Measurements from ENCODE around the gene DGKA. TPM values are rescaled to one million over a fixed set of nuclear protein-coding genes. Genes with fewer than 3 reads are reported as not detected.

Gene DGKA
- total RNA-seq, 1 donor from 2014 or later = 28.6 TPM

DNA sequence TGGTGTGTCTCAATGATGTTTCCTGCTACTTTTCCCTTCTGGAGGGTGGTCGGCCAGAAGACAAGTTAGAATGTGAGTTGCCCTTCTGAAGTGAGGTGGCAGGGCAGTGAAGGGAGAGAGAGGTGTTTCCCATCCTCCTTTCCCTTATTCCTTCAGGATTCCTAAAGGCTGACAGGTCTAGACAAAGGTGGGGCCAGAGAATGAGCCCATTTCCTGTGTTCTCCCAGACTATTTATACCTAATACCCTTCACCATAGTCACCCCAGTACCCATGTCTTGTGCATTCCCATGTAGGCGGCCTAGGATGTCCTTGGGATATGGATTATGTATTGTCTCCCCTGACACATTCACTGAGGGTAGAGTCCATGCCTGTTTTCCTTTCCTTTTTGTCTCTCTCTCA is 7.0 kb downstream of the DGKA start:
- DNase-seq (ENCODE audit: extremely low spot score, unreplicated experiment) = no peak
- H3K9me3 Mint-ChIP-seq = no peaks in the 10 kb centered on the region
- TF ChIP-seq, protein P1, sequence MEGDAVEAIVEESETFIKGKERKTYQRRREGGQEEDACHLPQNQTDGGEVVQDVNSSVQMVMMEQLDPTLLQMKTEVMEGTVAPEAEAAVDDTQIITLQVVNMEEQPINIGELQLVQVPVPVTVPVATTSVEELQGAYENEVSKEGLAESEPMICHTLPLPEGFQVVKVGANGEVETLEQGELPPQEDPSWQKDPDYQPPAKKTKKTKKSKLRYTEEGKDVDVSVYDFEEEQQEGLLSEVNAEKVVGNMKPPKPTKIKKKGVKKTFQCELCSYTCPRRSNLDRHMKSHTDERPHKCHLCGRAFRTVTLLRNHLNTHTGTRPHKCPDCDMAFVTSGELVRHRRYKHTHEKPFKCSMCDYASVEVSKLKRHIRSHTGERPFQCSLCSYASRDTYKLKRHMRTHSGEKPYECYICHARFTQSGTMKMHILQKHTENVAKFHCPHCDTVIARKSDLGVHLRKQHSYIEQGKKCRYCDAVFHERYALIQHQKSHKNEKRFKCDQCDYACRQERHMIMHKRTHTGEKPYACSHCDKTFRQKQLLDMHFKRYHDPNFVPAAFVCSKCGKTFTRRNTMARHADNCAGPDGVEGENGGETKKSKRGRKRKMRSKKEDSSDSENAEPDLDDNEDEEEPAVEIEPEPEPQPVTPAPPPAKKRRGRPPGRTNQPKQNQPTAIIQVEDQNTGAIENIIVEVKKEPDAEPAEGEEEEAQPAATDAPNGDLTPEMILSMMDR (conservative IDR thresholded peaks at IDR 0.05) = no peak
- H3K4me3 Mint-ChIP-seq = no peak overlapping the region
- peaks cover 34% of the 10 kb centered on the region for H3K27me3 Mint-ChIP-seq
- peaks cover 11% of the 10 kb centered on the region for H3K4me1 Mint-ChIP-seq (ENCODE audit: unreplicated experiment)
- H3K36me3 Mint-ChIP-seq = peaks cover 3% of the 10 kb centered on the region
- no peak overlapping the region for H3K27ac Mint-ChIP-seq

DNA sequence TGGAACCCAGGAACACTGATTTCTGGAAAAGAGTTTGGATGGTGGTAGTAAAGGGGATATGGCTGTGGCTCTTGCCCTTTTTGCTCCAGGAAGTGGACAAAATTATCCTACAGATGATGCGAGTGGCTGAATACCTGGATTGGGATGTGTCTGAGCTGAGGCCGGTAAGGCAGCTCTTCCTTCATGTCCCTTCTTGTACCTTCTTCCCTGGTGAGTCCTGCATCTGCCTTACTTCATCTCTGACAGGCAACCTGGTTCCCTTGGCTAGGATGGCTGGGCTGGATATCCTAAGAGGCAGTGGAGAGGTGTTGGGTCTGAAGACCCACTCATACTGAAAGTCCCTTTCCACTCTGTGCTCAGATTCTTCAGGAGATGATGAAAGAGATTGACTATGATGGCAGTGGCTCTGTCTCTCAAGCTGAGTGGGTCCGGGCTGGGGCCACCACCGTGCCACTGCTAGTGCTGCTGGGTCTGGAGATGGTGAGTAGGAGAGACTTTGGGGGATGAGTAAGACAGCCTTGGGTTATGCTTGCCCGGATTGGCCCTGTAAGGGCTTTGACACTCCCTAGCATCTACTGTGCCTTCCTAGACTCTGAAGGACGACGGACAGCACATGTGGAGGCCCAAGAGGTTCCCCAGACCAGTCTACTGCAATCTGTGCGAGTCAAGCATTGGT is 8.0 kb downstream of the DGKA start:
- H3K27ac Mint-ChIP-seq = no peak overlapping the region
- no peaks in the 10 kb centered on the region for H3K9me3 Mint-ChIP-seq
- H3K36me3 Mint-ChIP-seq = peaks cover 3% of the 10 kb centered on the region
- DNase-seq (ENCODE audit: extremely low spot score, unreplicated experiment) = no peak
- H3K27me3 Mint-ChIP-seq = peaks cover 27% of the 10 kb centered on the region
- peaks cover 11% of the 10 kb centered on the region for H3K4me1 Mint-ChIP-seq (ENCODE audit: unreplicated experiment)
- no peak overlapping the region for H3K4me3 Mint-ChIP-seq
- TF ChIP-seq, protein P1 (conservative IDR thresholded peaks at IDR 0.05) = no peak

DNA sequence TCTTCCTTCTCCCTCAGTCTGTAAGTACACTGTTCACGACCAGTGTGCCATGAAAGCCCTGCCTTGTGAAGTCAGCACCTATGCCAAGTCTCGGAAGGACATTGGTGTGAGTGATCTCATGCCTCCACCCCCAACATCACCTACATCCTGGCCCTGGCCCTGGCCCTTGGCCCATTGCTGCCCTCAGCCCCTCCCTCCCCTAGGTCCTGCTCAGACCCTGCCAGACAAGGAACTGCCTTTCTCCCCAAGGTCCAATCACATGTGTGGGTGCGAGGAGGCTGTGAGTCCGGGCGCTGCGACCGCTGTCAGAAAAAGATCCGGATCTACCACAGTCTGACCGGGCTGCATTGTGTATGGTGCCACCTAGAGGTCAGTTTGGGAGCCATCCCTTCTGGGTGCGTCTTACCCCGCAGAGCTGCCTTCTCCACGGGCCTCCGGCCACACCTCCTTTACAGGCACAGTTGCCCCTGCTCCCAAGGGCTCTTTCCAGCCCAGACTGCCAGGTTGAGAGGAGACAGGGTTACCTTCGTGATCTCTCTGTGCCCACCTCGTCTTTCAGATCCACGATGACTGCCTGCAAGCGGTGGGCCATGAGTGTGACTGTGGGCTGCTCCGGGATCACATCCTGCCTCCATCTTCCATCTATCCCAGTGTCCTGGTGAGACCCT is 9.2 kb downstream of the DGKA start:
- TF ChIP-seq, protein P1 (conservative IDR thresholded peaks at IDR 0.05) = peak; percentile 95
- Mint-ChIP-seq H3K27me3 (peaks cover 16% of the 10 kb centered on the region), H3K4me3 (peak overlapping the region; percentile 54), H3K27ac (peak overlapping the region; percentile 9), H3K4me1 (ENCODE audit: unreplicated experiment) (peaks cover 11% of the 10 kb centered on the region), H3K9me3 (no peaks in the 10 kb centered on the region), H3K36me3 (peaks cover 3% of the 10 kb centered on the region)
- peak; percentile 83 for DNase-seq (ENCODE audit: extremely low spot score, unreplicated experiment)

DNA sequence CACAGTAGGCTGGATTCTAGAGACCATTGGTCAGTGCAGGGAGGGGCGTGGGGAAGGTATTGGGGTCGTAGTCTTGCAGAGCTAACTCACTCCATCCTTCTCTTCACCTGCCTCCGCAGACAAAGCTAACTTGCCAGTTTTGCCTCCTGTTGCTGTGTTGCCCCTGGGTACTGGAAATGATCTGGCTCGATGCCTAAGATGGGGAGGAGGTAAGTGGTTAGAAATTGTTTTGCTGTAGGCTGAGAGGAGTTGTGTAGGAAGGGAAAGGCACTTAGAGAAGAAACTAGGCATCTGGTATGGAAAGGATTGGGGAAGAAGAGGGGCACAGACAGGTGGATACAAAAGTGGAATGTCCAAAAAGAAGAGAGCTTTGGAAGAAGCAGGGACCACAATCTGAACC is 11.1 kb downstream of the DGKA start:
- Mint-ChIP-seq H3K9me3 (no peaks in the 10 kb centered on the region), H3K27ac (no peak overlapping the region)
- TF ChIP-seq, protein P1 (conservative IDR thresholded peaks at IDR 0.05) = no peak

DNA sequence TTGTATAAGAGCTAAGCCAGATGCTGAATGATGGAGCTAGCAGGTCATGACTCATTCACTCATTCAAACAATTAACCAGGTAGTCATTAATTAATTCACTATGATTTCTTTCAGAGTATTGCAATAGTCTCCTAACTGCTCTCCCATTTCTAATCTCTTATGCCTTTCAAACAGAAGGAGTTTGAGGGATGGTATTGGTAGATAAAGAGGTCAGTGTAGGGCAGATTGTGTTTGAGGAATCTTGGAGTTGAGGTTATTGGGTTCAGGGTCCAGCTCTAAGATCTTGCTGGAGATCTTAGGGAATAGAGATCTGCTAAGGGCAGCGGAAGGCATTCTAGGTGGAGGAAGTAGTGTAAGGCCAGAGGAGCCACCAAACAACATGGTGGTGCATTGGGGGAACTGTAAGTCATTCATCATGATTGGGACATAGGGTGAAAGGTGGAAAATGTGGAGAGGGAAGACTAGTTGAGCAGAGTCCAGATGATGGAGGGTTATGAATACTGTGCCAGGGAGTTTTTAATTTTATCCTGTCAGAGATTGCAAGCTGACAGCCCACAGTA is 11.7 kb downstream of the DGKA start:
- H3K4me1 Mint-ChIP-seq (ENCODE audit: unreplicated experiment) = peaks cover 11% of the 10 kb centered on the region
- H3K27me3 Mint-ChIP-seq = no peaks in the 10 kb centered on the region
- no peak overlapping the region for H3K27ac Mint-ChIP-seq
- H3K9me3 Mint-ChIP-seq = no peaks in the 10 kb centered on the region
- TF ChIP-seq, protein P1 (conservative IDR thresholded peaks at IDR 0.05) = no peak
- no peak for DNase-seq (ENCODE audit: extremely low spot score, unreplicated experiment)
- peaks cover 3% of the 10 kb centered on the region for H3K36me3 Mint-ChIP-seq
- no peak overlapping the region for H3K4me3 Mint-ChIP-seq

More for the DNA sequence above, 11.1 kb downstream of the DGKA start:
- peaks cover 11% of the 10 kb centered on the region for H3K4me1 Mint-ChIP-seq (ENCODE audit: unreplicated experiment)
- DNase-seq (ENCODE audit: extremely low spot score, unreplicated experiment) = no peak
- H3K4me3 Mint-ChIP-seq = no peak overlapping the region
- H3K27me3 Mint-ChIP-seq = peaks cover 5% of the 10 kb centered on the region
- H3K36me3 Mint-ChIP-seq = peaks cover 3% of the 10 kb centered on the region
